HG03159 (cell line): ENCODE measurements around the gene DGCR8.
A peak's percentile ranks its signal among the peaks of the same experiment; 100 is the strongest.

Experiments
- ATAC-seq: cut with Tn5 transposase; IDR thresholded peaks from one replicate; pipeline ENCODE4 v1.9.1; 2021; ENCODE audit warnings: mild to moderate bottlenecking, moderate library complexity; ENCODE audit not compliant: unreplicated experiment

Gene DGCR8

DNA sequence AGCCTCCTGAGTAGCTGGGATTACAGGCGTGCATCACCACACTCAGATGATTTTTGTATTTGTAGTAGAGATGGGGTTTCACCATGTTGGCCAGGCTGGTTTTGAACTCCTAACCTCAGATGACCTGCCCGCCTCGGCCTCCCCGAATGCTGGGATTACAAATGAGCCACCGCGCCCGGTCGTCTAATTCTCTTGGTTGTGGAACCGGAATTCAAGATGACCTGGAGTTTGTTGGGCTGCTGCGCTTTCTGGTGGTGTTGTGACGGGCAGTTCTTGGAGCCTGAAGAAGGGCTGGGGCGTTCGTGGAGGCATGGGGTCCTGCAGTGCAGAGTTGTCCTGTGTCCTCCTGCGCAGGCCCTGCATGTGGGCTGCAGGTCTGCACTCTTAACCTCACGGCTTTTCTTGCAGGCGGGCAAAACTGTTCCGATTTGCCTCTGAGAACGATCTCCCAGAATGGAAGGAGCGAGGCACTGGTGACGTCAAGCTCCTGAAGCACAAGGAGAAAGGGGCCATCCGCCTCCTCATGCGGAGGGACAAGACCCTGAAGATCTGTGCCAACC is 41.9 kb downstream of the DGCR8 start:
- ATAC-seq, result no peak

DNA sequence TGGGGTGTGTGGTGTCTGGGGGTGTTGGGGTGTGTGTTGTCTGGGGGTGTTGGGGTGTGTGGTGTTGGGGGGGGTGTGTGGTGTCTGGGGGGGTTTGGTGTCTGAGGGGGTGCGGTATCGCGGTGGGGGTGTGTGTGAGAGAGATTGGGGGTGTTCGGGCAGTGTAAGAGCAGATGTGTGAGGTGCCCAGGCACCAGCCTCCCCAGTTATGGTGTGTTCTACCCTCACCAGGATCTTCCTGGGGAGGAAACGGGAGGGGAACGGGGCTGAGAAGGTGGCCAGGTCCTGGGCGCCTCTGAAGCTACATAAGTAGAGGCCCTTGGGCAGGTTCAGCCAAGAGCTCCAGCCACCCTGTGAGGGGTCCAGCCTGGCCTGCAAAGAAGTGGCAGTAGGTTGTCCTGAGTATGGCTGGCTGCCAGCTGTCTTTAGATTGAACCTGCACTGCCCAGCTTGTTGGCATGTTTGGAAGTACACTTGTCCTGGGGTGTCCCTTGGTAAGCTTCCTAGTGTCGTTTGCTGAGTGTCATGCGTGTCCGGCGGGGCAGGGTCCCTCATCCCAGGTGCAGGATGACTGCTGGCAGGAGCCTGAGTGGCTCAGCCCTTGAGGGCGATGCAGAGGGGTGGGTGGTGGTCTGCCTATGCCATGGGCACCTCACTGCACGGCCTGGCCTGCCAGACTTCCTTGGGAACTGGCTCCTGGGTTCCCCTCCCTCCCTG is 43.5 kb downstream of the DGCR8 start:
- no peak for ATAC-seq

DNA sequence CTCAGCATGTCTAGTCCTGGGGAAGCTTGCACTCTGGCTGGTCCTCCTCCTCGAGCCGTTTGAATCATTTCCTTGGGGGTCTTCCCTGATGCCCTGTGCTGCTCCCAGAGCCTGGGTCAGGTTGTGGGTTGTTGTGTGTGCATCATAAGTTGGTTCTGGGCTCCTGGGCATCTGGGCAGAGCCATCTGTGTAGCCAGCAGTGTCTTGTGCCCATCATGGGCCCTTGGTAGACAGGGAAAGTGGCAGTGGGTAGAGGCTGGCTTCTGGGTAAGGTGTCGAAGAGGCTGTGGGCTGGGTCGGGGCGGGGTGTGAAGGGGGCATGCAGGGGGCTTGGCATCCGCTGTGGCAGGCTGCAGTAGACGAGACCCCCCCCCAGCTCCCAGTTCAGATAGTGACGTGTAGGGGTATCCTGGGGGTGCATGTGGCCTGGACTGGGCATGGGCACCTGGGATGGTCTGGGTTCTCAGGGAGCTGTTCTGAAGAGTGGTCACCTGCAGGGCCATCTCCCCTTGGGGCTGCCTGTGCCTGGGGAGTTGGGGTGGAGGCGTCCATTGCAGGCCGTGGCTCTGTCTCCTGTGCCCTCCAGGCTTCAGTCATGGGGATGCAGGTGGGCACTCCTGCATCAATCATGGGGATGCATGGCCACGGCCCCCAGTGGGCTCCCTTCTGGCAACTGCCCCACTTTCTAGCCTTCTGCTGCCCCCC is 44.2 kb downstream of the DGCR8 start:
- ATAC-seq, result no peak

GRCh38 chr22:20125201-20126174 is 45.4 kb downstream of the DGCR8 start:
- ATAC-seq, result no peak

DNA sequence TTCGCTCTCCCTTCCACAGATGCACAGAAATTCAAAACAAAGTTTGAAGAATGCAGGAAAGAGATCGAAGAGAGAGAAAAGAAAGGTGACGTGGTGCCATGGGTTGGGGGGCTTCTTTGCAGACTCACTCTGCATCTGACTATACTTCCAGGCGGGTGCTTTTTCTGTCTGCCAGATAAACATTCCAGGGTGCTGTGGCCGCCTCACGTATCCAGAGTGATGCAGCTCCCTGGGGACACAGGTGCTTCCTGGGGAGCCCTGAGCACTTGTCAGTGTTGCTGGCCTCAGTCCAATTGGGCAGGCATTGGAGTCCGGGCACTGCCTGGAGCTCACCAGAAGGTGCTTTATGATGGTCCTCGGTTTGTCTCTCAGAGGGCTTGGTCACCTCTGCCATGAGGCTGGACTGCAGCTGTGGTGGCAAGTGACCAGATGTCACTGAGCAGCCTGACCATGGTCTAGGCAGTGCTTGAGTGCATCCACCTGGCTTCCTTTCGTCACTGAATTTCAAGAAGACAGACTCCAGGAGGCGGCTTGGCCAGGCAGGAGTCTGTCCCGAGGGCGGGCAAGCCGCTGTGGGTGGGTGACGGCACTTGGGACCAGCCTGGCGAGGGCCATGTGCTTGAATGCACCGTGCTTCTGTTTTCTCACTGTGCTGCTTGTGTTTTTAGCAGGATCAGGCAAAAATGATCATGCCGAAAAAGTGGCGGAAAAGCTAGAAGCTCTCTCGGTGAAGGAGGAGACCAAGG is 46.4 kb downstream of the DGCR8 start:
- ATAC-seq, result no peak

DNA sequence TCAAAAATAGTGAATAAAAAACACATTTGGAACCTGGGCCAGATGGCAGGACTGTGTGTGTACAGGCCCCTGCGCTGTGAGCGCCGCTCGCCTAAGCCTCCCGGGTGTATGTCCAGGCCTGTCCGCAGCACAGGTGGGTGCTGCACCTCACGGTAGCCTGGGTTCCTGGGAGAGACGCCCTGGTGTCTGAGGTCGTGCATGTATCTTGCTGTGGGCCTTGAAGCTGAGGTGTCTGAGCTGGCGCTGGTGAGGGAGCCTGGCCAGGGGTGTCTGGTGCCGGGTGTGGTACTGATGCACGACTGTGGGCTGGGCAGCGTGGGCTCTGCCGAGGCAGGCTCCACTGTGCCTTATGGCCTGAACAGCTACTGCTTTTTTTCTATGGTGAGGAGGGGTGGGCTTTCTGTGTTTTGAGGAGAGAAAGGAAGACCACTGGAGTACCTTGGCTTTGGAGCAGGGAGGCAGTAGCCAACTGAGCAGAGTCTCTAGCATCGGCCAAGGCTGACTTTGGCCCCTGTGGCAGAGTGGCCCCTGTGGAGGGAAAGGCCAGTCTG is 47.4 kb downstream of the DGCR8 start:
- ATAC-seq, result no peak

- ATAC-seq, result no peak
Observed at GRCh38 chr22:20127869-20128618, 48.0 kb downstream of the DGCR8 start.

DNA sequence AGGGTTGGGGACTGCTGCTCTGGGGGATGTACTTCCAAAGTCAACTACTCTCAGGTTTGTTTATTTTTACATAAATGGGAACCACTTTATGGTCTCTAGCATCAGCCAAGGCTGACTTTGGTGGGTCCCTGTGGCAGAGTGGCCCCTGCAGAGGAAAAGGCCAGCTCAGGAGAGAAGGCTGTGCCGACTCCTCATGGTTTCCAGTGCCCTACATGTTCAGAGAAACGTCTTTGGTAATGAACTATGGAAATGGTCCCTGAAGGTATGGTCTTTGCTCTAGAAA is 48.5 kb downstream of the DGCR8 start:
- no peak for ATAC-seq

DNA sequence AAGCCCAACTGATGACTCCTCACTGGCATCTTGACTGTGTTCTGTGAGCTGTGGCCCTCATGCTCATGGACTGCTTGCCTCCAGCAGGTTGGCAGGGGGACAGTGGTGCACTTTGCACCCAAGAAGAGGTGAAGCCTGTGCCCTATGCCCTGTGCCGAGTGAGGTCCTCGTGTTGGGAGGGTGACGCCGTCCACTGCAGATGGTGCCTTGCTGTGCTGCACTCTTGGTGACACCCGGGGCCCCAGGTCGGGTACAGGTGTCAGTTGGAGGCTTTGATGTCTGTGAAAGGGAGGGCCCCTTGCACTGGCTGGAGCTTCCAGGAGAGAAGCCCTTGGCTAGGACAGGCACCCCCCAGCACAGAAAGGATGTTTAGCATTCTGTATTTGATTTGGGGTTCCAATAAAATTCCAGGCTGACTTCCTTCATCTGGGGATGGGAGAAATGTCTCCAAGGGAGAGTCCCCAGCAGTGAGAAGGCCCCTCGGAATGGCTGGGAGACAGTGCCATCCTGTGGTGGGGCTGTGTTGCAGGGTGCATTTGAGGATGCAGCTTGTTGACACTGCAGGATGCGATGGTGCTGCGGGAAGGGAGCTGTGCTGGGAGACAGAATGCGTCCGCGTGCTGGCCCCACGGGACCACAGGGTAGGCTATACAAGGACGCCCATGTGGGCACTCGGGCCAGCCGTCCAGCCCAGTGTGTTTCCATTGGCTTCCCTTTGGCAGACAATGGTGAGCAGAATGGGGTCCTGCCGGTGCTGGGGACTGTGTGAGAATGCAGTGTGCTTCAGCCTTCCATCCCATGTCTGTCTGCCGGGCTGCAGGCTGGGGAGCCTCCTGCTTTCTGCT is 49.1 kb downstream of the DGCR8 start:
- ATAC-seq, result no peak

DNA sequence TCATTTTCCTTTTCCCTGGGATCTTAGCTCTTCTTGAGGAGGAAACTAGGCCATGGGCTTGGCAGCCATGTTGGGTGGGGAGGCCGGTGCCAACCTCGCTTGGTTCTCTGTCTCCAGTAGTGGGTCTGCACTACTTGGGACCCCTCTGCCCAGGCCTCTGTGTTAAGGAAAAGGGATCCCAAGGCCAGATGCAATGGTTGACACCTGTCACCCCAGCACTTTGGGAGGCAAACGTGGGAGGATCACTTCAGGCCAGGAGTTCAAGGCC is 49.6 kb downstream of the DGCR8 start:
- no peak for ATAC-seq

DNA sequence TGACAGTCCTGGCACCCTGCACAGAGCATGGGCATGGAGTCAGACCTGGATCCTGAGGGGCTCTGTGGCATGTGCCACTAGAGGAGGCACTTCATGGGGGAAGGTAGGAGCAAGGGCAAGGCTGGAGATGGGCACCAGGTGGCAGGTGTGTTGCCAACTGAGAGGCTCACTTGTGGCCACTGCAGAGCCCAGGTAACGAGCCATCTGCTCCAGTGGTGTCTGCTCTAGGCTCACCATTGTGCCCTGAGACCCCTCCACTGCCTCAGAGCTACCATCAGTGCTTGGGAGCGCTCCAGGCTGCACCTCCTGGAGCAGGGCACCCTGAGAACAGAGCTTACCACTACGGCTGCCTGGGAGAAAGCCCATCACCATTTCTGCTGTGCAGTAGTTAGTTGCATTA is 50.3 kb downstream of the DGCR8 start:
- ATAC-seq, result no peak

DNA sequence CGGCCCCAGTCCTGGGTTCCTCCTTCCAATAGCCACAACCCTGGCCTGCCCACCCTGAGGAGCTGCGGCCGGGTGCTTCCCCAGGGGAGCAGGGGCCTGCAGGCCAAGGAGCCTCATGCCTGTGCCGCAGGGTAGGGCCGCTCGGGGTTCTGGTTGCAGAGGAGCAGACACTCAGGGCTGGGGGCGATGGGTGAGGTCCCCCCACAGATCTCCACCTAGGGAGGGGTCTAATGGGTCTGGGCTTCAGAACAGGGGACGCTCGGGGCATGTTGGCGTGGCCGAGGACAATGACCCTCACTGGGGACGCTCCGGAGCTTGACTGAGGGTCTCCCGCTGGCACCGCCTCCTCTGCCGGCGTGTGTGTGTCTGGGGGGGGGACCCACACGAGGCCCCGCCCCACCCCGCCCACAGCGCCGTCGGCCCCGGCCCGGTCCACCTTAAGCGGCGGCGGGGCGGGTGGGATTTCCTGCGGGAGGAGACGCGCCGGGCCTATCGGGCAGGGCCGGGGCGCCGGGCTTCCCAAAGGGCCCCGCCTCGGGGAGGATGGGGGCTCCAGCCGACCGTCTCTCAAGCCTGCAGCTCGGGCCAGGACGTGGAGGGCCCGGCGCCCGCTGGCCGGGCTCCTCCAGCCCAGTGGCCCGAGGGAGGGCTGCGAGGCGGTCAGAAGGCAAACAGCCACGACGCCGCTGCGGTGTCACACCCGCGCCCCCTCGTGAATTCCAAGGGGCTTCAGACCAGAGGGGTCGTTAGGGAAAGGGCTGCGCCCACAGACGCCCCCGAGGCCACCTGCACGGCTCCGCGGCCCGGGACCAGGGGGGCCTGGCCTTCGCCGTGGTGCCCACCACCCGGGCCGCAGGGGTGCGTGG is 50.9 kb downstream of the DGCR8 start:
- peak; percentile 43 for ATAC-seq

GRCh38 chr22:20131597-20131858 is 51.5 kb downstream of the DGCR8 start, which contains the start of gene ZDHHC8:
ZDHHC8 (plus strand) TSS chr22:20131804; CDS start chr22:20131948, 144 bp downstream.
- no peak for ATAC-seq

DNA sequence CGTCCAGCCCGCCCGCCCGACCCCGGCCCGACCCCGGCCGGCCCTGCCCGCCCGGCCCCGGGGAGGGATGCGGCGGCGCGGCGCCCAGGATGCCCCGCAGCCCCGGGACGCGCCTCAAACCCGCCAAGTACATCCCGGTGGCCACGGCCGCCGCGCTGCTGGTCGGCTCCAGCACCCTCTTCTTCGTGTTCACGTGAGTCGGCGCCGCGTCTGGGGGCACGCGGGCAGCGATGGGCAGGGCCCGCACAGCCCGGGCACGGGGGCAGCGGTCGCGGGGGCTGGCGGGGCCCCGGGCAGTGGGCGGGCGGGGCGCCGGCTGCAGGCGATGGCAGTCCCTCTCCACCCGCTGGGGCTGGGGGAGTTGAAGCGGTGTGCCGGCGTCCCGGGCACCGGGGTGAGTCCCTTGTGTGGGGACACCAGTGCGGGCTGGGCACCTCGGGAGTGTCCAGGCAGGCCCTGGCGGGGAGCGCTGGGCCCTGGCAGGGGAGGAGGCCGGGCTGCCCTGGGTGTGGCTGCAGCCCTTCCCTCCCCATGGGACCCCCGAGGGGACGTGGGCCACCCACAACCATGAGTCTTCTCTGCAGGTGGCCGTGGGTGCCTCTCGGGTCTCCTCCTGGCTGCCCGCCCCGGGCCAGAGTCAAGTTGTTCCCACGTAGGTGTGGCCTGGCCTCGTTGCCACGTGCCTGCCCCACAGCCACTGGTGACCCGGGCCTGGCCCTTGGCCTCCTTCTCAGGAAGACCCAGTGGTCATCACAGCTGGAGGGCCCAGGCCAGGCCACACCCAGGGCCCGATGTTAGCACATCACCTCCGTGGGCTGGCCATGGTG is 52.0 kb downstream of the DGCR8 start:
- no peak for ATAC-seq

- no peak for ATAC-seq
Observed at GRCh38 chr22:20132686-20133246, 52.7 kb downstream of the DGCR8 start.

DNA sequence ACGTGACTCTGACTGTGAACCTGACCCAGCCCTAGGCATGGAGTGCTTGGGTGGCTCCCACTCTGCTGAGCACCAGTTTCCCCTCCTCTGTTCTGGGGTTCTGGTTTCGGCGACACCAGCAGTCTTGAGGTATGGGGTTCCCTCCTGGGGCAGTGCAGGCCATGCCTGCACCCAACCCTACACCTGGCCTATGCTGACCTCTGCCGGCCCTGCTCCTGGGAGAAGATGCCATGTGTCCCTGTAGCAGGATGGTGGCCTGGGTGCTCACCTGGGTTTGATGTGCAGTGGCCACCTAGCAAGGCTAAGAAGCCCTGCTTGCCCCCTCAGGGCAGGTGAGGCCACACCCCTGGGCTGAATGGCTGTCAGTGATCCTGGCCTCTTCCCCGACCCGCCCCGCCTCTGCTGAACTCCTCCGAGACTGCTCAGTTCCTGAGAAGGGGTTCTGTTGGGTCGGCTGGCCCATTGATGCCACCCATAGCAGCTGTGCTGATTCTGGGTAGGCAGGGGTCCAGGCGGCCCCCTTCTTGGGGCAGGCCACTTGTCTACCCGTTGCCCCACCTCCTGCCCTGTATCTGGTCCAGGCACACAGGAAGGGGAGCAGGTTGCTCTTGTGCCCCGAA is 54.0 kb downstream of the DGCR8 start:
- ATAC-seq, result no peak

DNA sequence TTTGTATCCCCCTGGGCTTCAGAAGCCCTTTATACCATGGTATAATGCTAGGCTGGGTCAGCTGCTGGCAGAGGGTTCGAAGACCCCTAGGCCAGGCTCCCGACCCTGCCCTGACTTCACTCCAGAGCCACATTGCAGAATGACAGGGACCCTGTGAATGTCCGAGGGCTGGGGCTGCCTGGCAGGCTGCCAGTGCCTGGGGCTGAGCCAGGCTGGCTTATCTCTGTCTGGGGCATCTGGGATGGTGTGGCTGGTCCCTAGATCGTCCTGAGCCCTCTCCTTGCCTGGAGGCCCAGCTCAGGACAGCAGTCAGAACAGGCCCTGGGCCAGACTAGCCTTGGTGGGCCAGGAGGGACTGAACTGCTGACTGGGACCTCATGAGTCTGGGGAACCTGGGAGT is 55.2 kb downstream of the DGCR8 start:
- ATAC-seq, result no peak
